ENCODE data around the gene MELK.

- no peak for TF ChIP-seq ZNF274 (IDR thresholded peaks at IDR 0.05; ENCODE audit: low read depth, low read length)
- TF ChIP-seq YY1 (IDR thresholded peaks at IDR 0.05; ENCODE audit: insufficient read depth, insufficient read length): no peak
These were observed 103.4 kb downstream of the MELK start for GRCh38 chr9:36676091-36676490.
